ENCODE measurements around the gene KRT16. TPM values are rescaled to one million over a fixed set of nuclear protein-coding genes. Genes with fewer than 3 reads are reported as not detected.

KRT16 gene
- total and polyA plus RNA-seq, 2 of the 8 experiments (the other 6 are each of a cell fraction or from before 2014, with no cell fraction given) = not detected

GRCh38 chr17:41634639-41635038, 22.1 kb upstream of the KRT16 start:
- H3K23me2 ChIP-seq (ENCODE audit: low read depth, low read length) = peaks cover 12% of the 10 kb centered on the region; the same call in 1 of the 2 replicates
- no peak overlapping the region for H4K8ac ChIP-seq (ENCODE audit: extremely low read depth, insufficient read depth, low read length)
- no peak overlapping the region for H3K4me3 ChIP-seq (ENCODE audit: extremely low read depth in 1 of 4, insufficient read depth in 2 of 4, low read depth in 3 of 4, low read length in 4 of 4)
- H2BK15ac ChIP-seq (ENCODE audit: low read length) = no peak overlapping the region
- H3K79me2 ChIP-seq (ENCODE audit: control insufficient read depth in 1 of 2, insufficient read depth in 2 of 2, low read length in 2 of 2) = no peaks in the 10 kb centered on the region
- no peak overlapping the region for H3K9ac ChIP-seq (replicated peaks in 1 of 4; ENCODE audit: extremely low read depth in 1 of 4, low read depth in 3 of 4, low read length in 3 of 4)
- peak overlapping the region; percentile 9; the same call in 1 of the 2 replicates for H2BK12ac ChIP-seq (ENCODE audit: low read depth, low read length)
- no peak overlapping the region for H4K91ac ChIP-seq (replicated peaks; ENCODE audit: insufficient read length, low read length)
- H3K4me1 ChIP-seq (replicated peaks in 1 of 4; ENCODE audit: control insufficient read depth in 3 of 4, insufficient read depth in 4 of 4, low read length in 3 of 4) = peaks cover 0 to 19% (median 4%) of the 10 kb centered on the region in 4 experiments; a peak in 2 of 7 replicates
- no peak overlapping the region for H3K4ac ChIP-seq (replicated peaks; ENCODE audit: insufficient read length, low read depth, low read length)
- no peak overlapping the region for H3K18ac ChIP-seq (ENCODE audit: extremely low read depth, low read length)
- H4K5ac ChIP-seq (ENCODE audit: insufficient read length, low read depth, low read length) = no peak overlapping the region
- H2AFZ ChIP-seq (ENCODE audit: low read length) = peak overlapping the region; percentile 69
- no peak overlapping the region for H2BK120ac ChIP-seq (replicated peaks; ENCODE audit: low read depth, low read length)
- no peaks in the 10 kb centered on the region; a peak in 1 of 8 replicates for H3K36me3 ChIP-seq (ENCODE audit: control insufficient read depth in 2 of 4, insufficient read depth in 4 of 4, low read length in 3 of 4)
- H3K27ac ChIP-seq (ENCODE audit: low read depth, low read length) = no peak overlapping the region
- H3K23ac ChIP-seq (ENCODE audit: insufficient read length) = no peak overlapping the region
- no peak overlapping the region for H2BK20ac ChIP-seq (ENCODE audit: low read length)
- ChIA-PET POLR2A (ENCODE audit: partially characterized antibody) (interaction anchor here (1.6 to 1.9 kb wide), 2 partner anchors 54 to 107 kb away, joined by 3 to 8 read pairs; partner anchors contain the start of genes EIF1 and KRT19), CTCF (ENCODE audit: partially characterized antibody) (interaction anchor here (0.6 to 4.9 kb wide), 8 partner anchors 10 to 85 kb away, joined by 3 to 50 read pairs (median 5); partner anchors contain the start of gene KRT17)
- H4K20me1 ChIP-seq (replicated peaks in 1 of 2; ENCODE audit: control insufficient read depth in 1 of 2, insufficient read depth in 2 of 2, low read length in 2 of 2) = peaks cover 0 to 11% of the 10 kb centered on the region in 2 experiments
- H3K27me3 ChIP-seq (replicated peaks in 1 of 4; ENCODE audit: control insufficient read depth in 3 of 4, extremely low read depth in 1 of 4, insufficient read depth in 3 of 4, low read length in 3 of 4) = peaks cover 0 to 3% (median 0%) of the 10 kb centered on the region in 4 experiments; a peak in 1 of 7 replicates
- H2BK5ac ChIP-seq (ENCODE audit: low read depth, low read length) = no peak overlapping the region
- 74% methylated on average over 7 of the region's 7 CpGs; no CpG with 5 or more reads in 1 of the 2 experiments for WGBS, 2 experiments (ENCODE audit: extremely low coverage in 1 of 2, insufficient coverage in 1 of 2, insufficient read length in 1 of 2, insufficient replicate concordance in 2 of 2, low coverage in 1 of 2, low lambda C conversion rate in 2 of 2, missing lambda C conversion rate in 1 of 2)
- H3K79me1 ChIP-seq (ENCODE audit: low read depth, low read length) = no peaks in the 10 kb centered on the region
- H3K9me3 ChIP-seq (ENCODE audit: insufficient read depth in 2 of 2, low read depth in 1 of 2, low read length in 1 of 2) = no peaks in the 10 kb centered on the region
- no peak overlapping the region for H3K56ac ChIP-seq (replicated peaks; ENCODE audit: insufficient read length, low read depth, low read length)
- H3K14ac ChIP-seq (ENCODE audit: insufficient read length) = no peak overlapping the region
- TF ChIP-seq CTBP2 (IDR thresholded peaks at IDR 0.05; ENCODE audit: borderline replicate concordance, insufficient read depth, insufficient read length, low read length) (no peak), MAFK (IDR thresholded peaks at IDR 0.05; ENCODE audit: low read depth, low read length) (no peak), SAP30 (IDR thresholded peaks at IDR 0.05; ENCODE audit: insufficient read depth, insufficient replicate concordance, low read length) (no peak), BCL11A (IDR thresholded peaks at IDR 0.05; ENCODE audit: low read depth in 2 of 2, low read length in 2 of 2) (no peak), CHD1 (IDR thresholded peaks at IDR 0.05; ENCODE audit: low read depth, low read length) (no peak), CHD2 (IDR thresholded peaks at IDR 0.05; ENCODE audit: low read length) (no peak), SUZ12 (IDR thresholded peaks at IDR 0.05; ENCODE audit: low read length) (no peak), SIRT6 (IDR thresholded peaks at IDR 0.05; ENCODE audit: low read length) (no peak)
- H2AK5ac ChIP-seq (ENCODE audit: low read depth, low read length) = no peak overlapping the region
- H3K4me2 ChIP-seq (ENCODE audit: insufficient read depth in 1 of 2, low read depth in 2 of 2, low read length in 2 of 2) = no peak overlapping the region
- no peak for DNase-seq (ENCODE audit: low read depth in 1 of 2, low spot score in 2 of 2)
- no peak for FAIRE-seq

All from H1 (cell line).